Cerebellar cortex (tissue), 1 donor: ENCODE measurements around the gene TMEM108.

Experiments used
- DNase-seq: peaks from one replicate; pipeline ENCODE4 v3.0.0-alpha.2; 2015; ENCODE audit warnings: low spot score

TMEM108 gene

GRCh38 chr3:133419151-133419909 lies 381.1 kb downstream of the TMEM108 start:
- DNase-seq: no peak

DNA sequence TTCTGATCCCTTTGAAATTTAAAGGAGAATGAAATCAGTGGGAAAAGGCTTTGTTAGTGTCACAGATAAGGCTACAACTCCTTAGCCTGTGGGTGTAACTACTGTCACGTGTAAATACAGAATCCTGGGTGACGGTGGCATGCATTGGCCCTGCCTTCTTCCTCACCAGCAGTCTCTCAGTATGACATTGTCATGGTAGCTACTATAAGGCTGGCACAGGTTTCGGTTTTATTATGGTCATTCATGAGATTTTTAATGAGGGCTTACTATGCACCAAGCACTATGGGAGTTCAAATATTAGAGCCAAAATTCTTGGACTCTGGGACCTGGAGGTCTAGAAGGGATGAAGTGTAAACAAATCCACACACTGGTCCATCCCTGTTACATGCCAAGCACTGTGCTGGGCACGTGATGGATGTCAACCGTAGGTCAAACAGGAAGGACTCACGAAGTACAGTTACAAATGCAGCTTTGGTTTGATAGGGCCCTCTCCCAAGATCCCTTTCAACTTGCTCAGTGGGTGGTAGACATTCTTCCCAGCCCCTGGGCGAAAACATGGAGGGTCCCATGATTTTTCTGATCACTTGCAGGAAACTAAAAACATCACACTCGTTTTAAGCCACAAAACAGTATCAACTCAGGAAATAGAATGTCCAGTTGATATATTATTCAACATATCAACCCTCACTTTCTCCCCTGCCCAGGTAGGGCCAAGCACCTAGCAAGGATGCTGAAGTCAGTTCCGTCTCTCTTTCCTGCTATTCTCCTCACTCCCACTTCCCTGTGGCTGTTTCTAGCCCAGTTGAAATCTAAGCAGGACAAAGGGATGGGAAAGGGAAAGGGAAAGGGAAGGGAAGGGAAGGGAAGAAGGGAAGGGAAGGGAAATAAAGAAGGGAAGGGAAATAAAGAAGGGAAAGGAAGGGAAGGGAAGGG lies 387.0 kb downstream of the TMEM108 start:
- no peak for DNase-seq

GRCh38 chr3:133425898-133426297 lies 387.7 kb downstream of the TMEM108 start:
- DNase-seq: no peak

- DNase-seq: no peak
These were observed 388.5 kb downstream of the TMEM108 start for GRCh38 chr3:133426721-133427120.

- no peak for DNase-seq
These were observed 390.4 kb downstream of the TMEM108 start for GRCh38 chr3:133428552-133428951.

DNA sequence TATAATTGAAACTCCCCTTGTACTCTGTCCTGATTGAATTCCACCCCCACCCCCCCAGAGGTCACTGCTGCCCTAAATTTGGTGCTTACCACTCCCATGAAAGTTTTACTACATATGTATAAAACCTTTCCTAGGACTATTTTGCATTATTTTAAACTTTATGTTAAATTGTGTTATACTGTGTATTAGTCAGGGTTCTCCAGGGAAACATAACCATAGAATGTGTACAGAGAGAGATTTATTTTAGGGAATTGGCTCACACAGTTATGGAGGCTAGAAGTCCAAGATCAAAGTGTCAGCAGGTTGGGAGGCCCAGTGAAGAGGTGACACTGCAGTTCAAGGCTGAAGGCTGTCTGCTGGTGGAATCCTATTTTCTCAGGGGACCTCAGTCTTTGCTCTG lies 390.9 kb downstream of the TMEM108 start:
- no peak for DNase-seq

- DNase-seq: no peak
These were observed 401.4 kb downstream of the TMEM108 start for GRCh38 chr3:133439563-133439962.

GRCh38 chr3:133440652-133441051 lies 402.5 kb downstream of the TMEM108 start:
- DNase-seq: no peak

GRCh38 chr3:133441867-133442270 lies 403.7 kb downstream of the TMEM108 start:
- no peak for DNase-seq

GRCh38 chr3:133442518-133442917 lies 404.3 kb downstream of the TMEM108 start:
- DNase-seq: no peak

GRCh38 chr3:133443649-133444422 lies 405.6 kb downstream of the TMEM108 start:
- no peak for DNase-seq

- no peak for DNase-seq
These were observed 406.2 kb downstream of the TMEM108 start for GRCh38 chr3:133444423-133444774.

DNA sequence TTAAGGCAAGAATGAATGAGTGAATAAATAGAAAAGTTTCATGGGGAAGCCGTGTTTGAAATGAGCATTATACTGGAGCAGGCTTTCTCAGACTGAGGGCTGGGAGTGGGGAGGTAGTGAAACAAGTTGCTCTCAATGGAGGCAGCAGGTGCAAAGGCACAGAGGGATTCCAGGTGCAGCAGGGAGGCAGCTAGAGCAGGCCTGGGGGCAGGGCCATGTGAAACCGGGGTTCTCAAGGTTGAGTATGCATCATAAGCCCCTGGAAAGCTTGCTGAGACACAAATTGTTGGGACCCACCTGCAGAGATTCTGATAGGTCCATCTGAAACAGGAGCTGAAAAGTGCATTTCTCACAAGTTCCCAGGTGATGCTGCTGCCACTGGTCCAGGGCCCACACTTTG lies 406.9 kb downstream of the TMEM108 start:
- DNase-seq: no peak
